Activated CD4-positive, alpha-beta T cell treated with anti-CD3 and anti-CD28 coated beads, Interleukin-2, amount 10 ng/mL, durations not matched to agents 7 days and 5 days (primary cell): ENCODE data around the gene DLK2. TPM values are rescaled to one million over a fixed set of nuclear protein-coding genes. Genes with fewer than 3 reads are reported as not detected.
"Not testable (repeated sequence)": the region's sequence is repeated elsewhere in the genome, so short reads cannot be mapped to it uniquely, and the experiment has no call there.

Experiments used
- CTCF ChIA-PET: fragments of 350-600 bp; sonication (Branson Sonifier 250); formaldehyde crosslinking; loops from one replicate; lab custom pipeline; 2021; ENCODE audit warnings: antibody characterized with exemption; lab: Charles Lee
- POLR2A ChIA-PET: fragments of 350-600 bp; sonication (Branson Sonifier 250); formaldehyde crosslinking; loops from one replicate; lab custom pipeline; 2021; ENCODE audit warnings: antibody characterized with exemption; lab: Charles Lee
- DNase-seq: peaks from one replicate; pipeline ENCODE4 v3.0.0-alpha.2; 2020
- H3K27ac Mint-ChIP-seq: one replicate; pipeline ENCODE4 v1.8.0; 2021; ENCODE audit warnings: mild to moderate bottlenecking, moderate library complexity, mixed read lengths
- H3K27me3 Mint-ChIP-seq: one replicate; pipeline ENCODE4 v1.8.0; 2021; ENCODE audit warnings: mixed read lengths
- H3K36me3 Mint-ChIP-seq: one replicate; pipeline ENCODE4 v1.8.0; 2021; ENCODE audit warnings: low read depth, mixed read lengths
- H3K4me1 Mint-ChIP-seq: one replicate; pipeline ENCODE4 v1.8.0; 2021; ENCODE audit warnings: mixed read lengths
- H3K4me3 Mint-ChIP-seq: one replicate; pipeline ENCODE4 v1.8.0; 2021; ENCODE audit warnings: mild to moderate bottlenecking, moderate library complexity, mixed read lengths
- H3K9me3 Mint-ChIP-seq: one replicate; pipeline ENCODE4 v1.8.0; 2021; ENCODE audit warnings: mixed read lengths
- total RNA-seq, 2 experiments: library from RNA; stranded (reverse); gene quantifications; one replicate each; pipeline ENCODE4 v1.2.3, GENCODE V29; 2021

Gene DLK2
- total RNA-seq, 2 experiments from 2014 or later: not detected

DNA sequence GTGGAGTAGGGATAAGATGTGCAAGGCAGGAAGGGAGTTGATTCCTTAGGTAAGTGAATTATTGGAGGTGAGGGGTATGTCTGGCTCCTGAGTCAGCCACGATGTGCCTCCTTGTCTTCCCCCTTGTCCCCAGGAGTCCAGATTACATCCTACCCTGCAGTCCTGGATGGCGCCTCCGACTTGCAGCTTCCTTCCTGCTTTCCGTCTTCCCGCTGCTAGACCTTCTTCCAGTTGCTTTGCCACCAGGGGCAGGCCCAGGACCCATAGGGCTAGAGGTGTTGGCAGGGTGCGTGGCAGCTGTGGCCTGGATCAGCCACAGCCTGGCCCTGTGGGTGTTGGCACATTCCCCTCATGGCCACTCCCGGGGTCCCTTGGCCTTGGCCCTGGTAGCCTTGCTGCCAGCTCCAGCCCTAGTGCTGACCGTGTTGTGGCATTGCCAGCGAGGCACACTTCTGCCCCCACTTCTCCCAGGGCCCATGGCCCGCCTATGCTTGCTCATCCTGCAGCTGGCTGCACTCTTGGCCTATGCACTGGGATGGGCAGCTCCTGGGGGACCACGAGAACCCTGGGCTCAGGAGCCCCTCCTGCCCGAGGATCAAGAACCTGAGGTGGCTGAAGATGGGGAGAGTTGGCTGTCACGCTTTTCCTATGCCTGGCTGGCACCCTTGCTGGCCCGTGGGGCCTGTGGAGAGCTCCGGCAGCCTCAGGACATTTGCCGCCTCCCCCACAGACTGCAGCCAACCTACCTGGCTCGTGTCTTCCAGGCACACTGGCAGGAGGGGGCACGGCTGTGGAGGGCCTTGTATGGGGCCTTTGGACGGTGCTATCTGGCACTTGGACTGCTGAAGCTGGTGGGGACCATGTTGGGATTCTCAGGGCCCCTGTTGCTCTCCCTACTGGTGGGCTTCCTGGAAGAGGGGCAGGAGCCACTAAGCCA lies 23.1 kb downstream of the DLK2 start:
- CTCF ChIA-PET: interaction anchor here (0.6 to 3.1 kb wide), 5 partner anchors 11 to 203 kb away, joined by 3 to 15 read pairs (median 3); partner anchors contain the start of gene DNPH1
- POLR2A ChIA-PET: no interaction called here
- H3K9me3 Mint-ChIP-seq: no peaks in the 10 kb centered on the region
- no peaks in the 10 kb centered on the region for H3K27me3 Mint-ChIP-seq
- no peak overlapping the region for H3K4me3 Mint-ChIP-seq
- H3K36me3 Mint-ChIP-seq: peaks cover 15% of the 10 kb centered on the region
- no peak overlapping the region for H3K27ac Mint-ChIP-seq
- H3K4me1 Mint-ChIP-seq: peaks cover 12% of the 10 kb centered on the region
- no peak for DNase-seq

DNA sequence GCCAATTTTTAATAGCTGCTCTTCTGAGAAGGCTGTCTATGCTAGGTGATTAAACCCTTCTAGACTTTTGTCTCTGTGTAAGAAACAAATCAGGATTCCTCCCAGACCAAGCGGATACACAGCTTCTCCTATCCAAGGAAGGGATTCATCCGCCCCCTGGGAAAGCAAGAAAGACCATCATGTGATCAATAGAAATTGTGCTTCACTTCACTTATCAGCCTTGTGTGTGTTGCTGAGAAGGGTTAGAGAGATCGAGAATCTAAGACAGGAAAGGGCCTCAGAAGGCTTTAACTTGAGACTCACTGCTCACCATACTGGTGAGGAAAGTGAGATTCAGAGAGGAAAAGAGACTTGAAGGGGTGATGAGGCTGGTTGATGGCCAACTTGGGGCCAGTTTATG lies 26.5 kb downstream of the DLK2 start:
- Mint-ChIP-seq H3K4me3 (peak overlapping the region; percentile 95), H3K4me1 (peaks cover 23% of the 10 kb centered on the region), H3K36me3 (peaks cover 10% of the 10 kb centered on the region), H3K9me3 (no peaks in the 10 kb centered on the region), H3K27me3 (no peaks in the 10 kb centered on the region), H3K27ac (peak overlapping the region; percentile 97)
- DNase-seq: no peak
- POLR2A ChIA-PET: no interaction called here
- CTCF ChIA-PET: interaction anchor here (1.6 to 1.8 kb wide), 2 partner anchors 10 to 259 kb away, joined by 3 to 6 read pairs; no protein-coding TSS in a partner anchor

- Mint-ChIP-seq H3K36me3 (peaks cover 10% of the 10 kb centered on the region), H3K27ac (peak overlapping the region; percentile 97), H3K4me3 (peak overlapping the region; percentile 95), H3K4me1 (peaks cover 23% of the 10 kb centered on the region), H3K27me3 (no peaks in the 10 kb centered on the region), H3K9me3 (no peaks in the 10 kb centered on the region)
- no peak for DNase-seq
- ChIA-PET POLR2A (no interaction called here), CTCF (interaction anchor here (0.6 to 1.8 kb wide), 5 partner anchors 10 to 258 kb away, joined by 3 to 6 read pairs (median 3); no protein-coding TSS in a partner anchor)
Observed at GRCh38 chr6:43428112-43428570, 27.2 kb downstream of the DLK2 start.

GRCh38 chr6:43427406-43428111 lies 27.8 kb downstream of the DLK2 start, which contains the start of gene ABCC10:
TSS of gene ABCC10 (plus strand) at chr6:43427541. CDS start at chr6:43427979, 438 bp downstream.
- CTCF ChIA-PET: interaction anchor here (0.6 to 1.8 kb wide), 8 partner anchors 9 to 891 kb away, joined by 3 to 6 read pairs (median 3); no protein-coding TSS in a partner anchor
- peak within 1 kb of the TSS; percentile 97 for H3K27ac Mint-ChIP-seq
- peaks cover 10% of the 10 kb centered on the region for H3K36me3 Mint-ChIP-seq

GRCh38 chr6:43426928-43427405 lies 28.4 kb downstream of the DLK2 start:
- POLR2A ChIA-PET: interaction anchor here (0.6 to 0.7 kb wide), 2 partner anchors 29 to 57 kb away, joined by 4 to 7 read pairs; no protein-coding TSS in a partner anchor
- Mint-ChIP-seq H3K4me3 (peak overlapping the region; percentile 95), H3K4me1 (peaks cover 23% of the 10 kb centered on the region), H3K9me3 (no peaks in the 10 kb centered on the region), H3K36me3 (peaks cover 9% of the 10 kb centered on the region), H3K27ac (peak overlapping the region; percentile 97), H3K27me3 (peaks cover 3% of the 10 kb centered on the region)
- DNase-seq: no peak
- CTCF ChIA-PET: interaction anchor here (0.6 to 1.8 kb wide), 7 partner anchors 8 to 890 kb away, joined by 3 to 6 read pairs (median 3); no protein-coding TSS in a partner anchor

More at GRCh38 chr6:43427406-43428111, 27.8 kb downstream of the DLK2 start, which contains the start of gene ABCC10:
- H3K4me1 Mint-ChIP-seq: peaks cover 23% of the 10 kb centered on the region
- DNase-seq: peak; percentile 97
- POLR2A ChIA-PET: interaction anchor here (0.6 to 0.7 kb wide), 2 partner anchors 29 to 57 kb away, joined by 4 to 7 read pairs; no protein-coding TSS in a partner anchor
- no peaks in the 10 kb centered on the region for H3K9me3 Mint-ChIP-seq
- H3K27me3 Mint-ChIP-seq: peaks cover under 1% of the 10 kb centered on the region
- peak within 1 kb of the TSS; percentile 95 for H3K4me3 Mint-ChIP-seq

- H3K27ac Mint-ChIP-seq, H3K27me3 Mint-ChIP-seq, H3K9me3 Mint-ChIP-seq, H3K36me3 Mint-ChIP-seq, DNase-seq, H3K4me3 Mint-ChIP-seq, POLR2A ChIA-PET: not testable (repeated sequence)
- CTCF ChIA-PET: interaction anchor here (1.3 kb wide), 1 partner anchor 16 kb away, joined by 3 read pairs; no protein-coding TSS in a partner anchor
- H3K4me1 Mint-ChIP-seq: peaks cover 23% of the 10 kb centered on the region
Observed at GRCh38 chr6:43425083-43425482, 30.3 kb downstream of the DLK2 start.

GRCh38 chr6:43421831-43422230 lies 33.5 kb downstream of the DLK2 start:
- DNase-seq: no peak
- CTCF ChIA-PET: interaction anchor here (0.6 to 1.7 kb wide), 4 partner anchors 9 to 35 kb away, joined by 3 to 6 read pairs (median 4); no protein-coding TSS in a partner anchor
- Mint-ChIP-seq H3K27me3 (peaks cover 11% of the 10 kb centered on the region), H3K36me3 (no peaks in the 10 kb centered on the region), H3K9me3 (no peaks in the 10 kb centered on the region), H3K27ac (no peak overlapping the region), H3K4me3 (no peak overlapping the region), H3K4me1 (peaks cover 6% of the 10 kb centered on the region)
- POLR2A ChIA-PET: no interaction called here

GRCh38 chr6:43420012-43420709 lies 35.2 kb downstream of the DLK2 start:
- H3K4me3 Mint-ChIP-seq: no peak overlapping the region
- no peaks in the 10 kb centered on the region for H3K4me1 Mint-ChIP-seq
- no peak overlapping the region for H3K27ac Mint-ChIP-seq
- no peaks in the 10 kb centered on the region for H3K36me3 Mint-ChIP-seq
- ChIA-PET CTCF (no interaction called here), POLR2A (no interaction called here)
- peaks cover 17% of the 10 kb centered on the region for H3K27me3 Mint-ChIP-seq
- no peak for DNase-seq
- no peaks in the 10 kb centered on the region for H3K9me3 Mint-ChIP-seq

- CTCF ChIA-PET: interaction anchor here (1.5 kb wide), 1 partner anchor 188 kb away, joined by 4 read pairs; the partner anchor contains the start of gene DNPH1
- DNase-seq: no peak
- Mint-ChIP-seq H3K4me3 (no peak overlapping the region), H3K27me3 (peaks cover 18% of the 10 kb centered on the region), H3K36me3 (no peaks in the 10 kb centered on the region), H3K27ac (no peak overlapping the region), H3K4me1 (no peaks in the 10 kb centered on the region), H3K9me3 (peaks cover 2% of the 10 kb centered on the region)
- POLR2A ChIA-PET: no interaction called here
Observed at GRCh38 chr6:43416935-43417334, 38.4 kb downstream of the DLK2 start.

DNA sequence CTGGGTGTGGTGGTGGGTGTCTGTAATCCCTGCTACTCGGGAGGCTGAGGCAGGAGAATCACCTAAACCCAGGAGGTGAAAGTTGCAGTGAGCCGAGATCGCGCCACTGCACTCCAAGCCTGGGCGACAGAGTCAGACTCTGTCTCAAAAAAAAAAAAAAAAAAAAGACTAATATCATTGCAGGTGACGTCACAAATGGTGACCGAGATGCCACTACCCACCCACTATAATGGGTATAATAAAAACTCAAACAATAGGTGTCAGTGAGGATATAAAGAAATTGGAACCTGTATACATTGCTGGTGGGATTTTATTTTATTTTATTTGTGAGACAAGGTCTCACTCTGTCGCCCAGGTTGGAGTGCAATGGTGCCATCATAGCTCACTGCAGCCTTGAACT lies 40.1 kb downstream of the DLK2 start:
- CTCF ChIA-PET: interaction anchor here (0.6 to 0.8 kb wide), 3 partner anchors 27 to 662 kb away, joined by 3 to 4 read pairs (median 3); no protein-coding TSS in a partner anchor

DNA sequence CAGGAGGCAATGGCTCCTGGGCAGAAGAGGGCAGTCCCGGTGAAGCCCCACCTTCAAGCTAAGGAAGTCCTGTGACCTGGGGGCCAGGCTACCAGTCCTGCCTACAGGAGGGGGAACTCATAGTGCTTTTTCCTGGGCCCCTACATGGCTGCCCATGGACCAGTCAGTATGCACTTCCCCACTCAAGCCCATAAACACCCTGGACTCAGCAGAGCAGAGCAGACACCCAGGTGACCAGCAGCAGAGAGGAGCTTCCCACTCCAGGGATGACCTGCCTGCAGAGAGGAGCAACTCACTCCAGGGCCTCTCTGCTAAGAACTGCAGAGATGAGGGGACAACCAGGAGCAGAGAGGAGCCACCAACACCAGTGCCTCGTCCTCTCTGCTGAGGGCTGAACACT lies 42.3 kb downstream of the DLK2 start:
- DNase-seq: no peak
- Mint-ChIP-seq H3K4me3 (no peak overlapping the region), H3K27ac (no peak overlapping the region), H3K36me3 (no peaks in the 10 kb centered on the region), H3K27me3 (peaks cover 25% of the 10 kb centered on the region), H3K9me3 (peaks cover 2% of the 10 kb centered on the region), H3K4me1 (no peaks in the 10 kb centered on the region)
- CTCF ChIA-PET: interaction anchor here (1.0 to 1.9 kb wide), 3 partner anchors 9 to 94 kb away, joined by 3 to 5 read pairs (median 3); no protein-coding TSS in a partner anchor
- POLR2A ChIA-PET: no interaction called here

More for the DNA sequence above, 40.1 kb downstream of the DLK2 start:
- DNase-seq, H3K36me3 Mint-ChIP-seq, H3K4me1 Mint-ChIP-seq, H3K4me3 Mint-ChIP-seq, H3K9me3 Mint-ChIP-seq, H3K27ac Mint-ChIP-seq, POLR2A ChIA-PET: not testable (repeated sequence)
- H3K27me3 Mint-ChIP-seq: peaks cover 20% of the 10 kb centered on the region
